ENCODE results near the gene CRABP2. TPM values are rescaled to one million over a fixed set of nuclear protein-coding genes. Genes with fewer than 3 reads are reported as not detected.

CRABP2 gene
- total and polyA plus RNA-seq, 2 donors (not counting 3 experiments of a cell fraction or from before 2014, with no cell fraction given), result 0.32 to 1.0 TPM

- ChIA-PET CTCF (interaction anchor here (0.8 to 11.2 kb wide), 7 partner anchors 15 to 142 kb away, joined by 3 to 138 read pairs (median 4); partner anchors contain the start of gene NTRK1), POLR2A (no interaction called here)
- dilution Hi-C loops (cut with MboI; ENCODE audit: extremely low pct_ligation_motif_present, low sequenced_read_pairs), result no loop called here
- H3K27me3 ChIP-seq (ENCODE audit: control insufficient read depth in 2 of 2, insufficient read depth in 2 of 2, low read length in 2 of 2), result no peaks in the 10 kb centered on the region
- TF ChIP-seq CTCF (IDR thresholded peaks at IDR 0.05; ENCODE audit: extremely low read depth in 1 of 2, insufficient read depth in 1 of 2, low read depth in 1 of 2, low read length in 2 of 2) (no peak), POLR2AphosphoS5 (IDR thresholded peaks at IDR 0.05; ENCODE audit: insufficient read depth, low read depth, low read length) (no peak), GATA2 (IDR thresholded peaks at IDR 0.05; ENCODE audit: insufficient read depth, insufficient read length, low read depth, low read length) (no peak), FOS (IDR thresholded peaks at IDR 0.05; ENCODE audit: borderline replicate concordance, insufficient read depth, low read length) (no peak), JUN (IDR thresholded peaks at IDR 0.05; ENCODE audit: borderline replicate concordance, insufficient read depth, insufficient read length, low read depth) (no peak), EZH2 (IDR thresholded peaks at IDR 0.05; ENCODE audit: borderline replicate concordance, low read depth, low read length, severe bottlenecking) (no peak), MYC (IDR thresholded peaks at IDR 0.05; ENCODE audit: low read depth, low read length) (no peak), MAX (IDR thresholded peaks at IDR 0.05; ENCODE audit: insufficient read depth, insufficient read length) (no peak), POLR2A (IDR thresholded peaks at IDR 0.05; ENCODE audit: low read depth, low read length) (no peak)
- no peaks in the 10 kb centered on the region for H3K9me3 ChIP-seq (replicated peaks; ENCODE audit: control insufficient read depth, insufficient read depth, low read length)
- H3K4me3 ChIP-seq (replicated peaks in 1 of 3; ENCODE audit: insufficient read depth in 1 of 3, low read depth in 1 of 3, low read length in 3 of 3), result no peak overlapping the region
- DNase-seq (ENCODE audit: low read depth, low spot score) (no peak), FAIRE-seq (peak; percentile 15)
- H2AFZ ChIP-seq (ENCODE audit: low read depth, low read length), result no peak overlapping the region
- peaks cover 10 to 23% of the 10 kb centered on the region in 2 experiments for H3K36me3 ChIP-seq (ENCODE audit: control insufficient read depth in 2 of 2, extremely low read depth in 1 of 2, insufficient read depth in 2 of 2, low read length in 2 of 2)
- BruUV-seq (replicated peaks), result no TSS peak
- no peak overlapping the region for H3K4me2 ChIP-seq (ENCODE audit: insufficient read depth, low read length)
- H3K4me1 ChIP-seq (ENCODE audit: control insufficient read depth, extremely low read depth, insufficient read depth, low read length), result peaks cover 16% of the 10 kb centered on the region
- no peaks in the 10 kb centered on the region for H3K9me1 ChIP-seq (replicated peaks; ENCODE audit: control insufficient read depth, extremely low read depth, insufficient read depth, low read length)
- peaks cover 7% of the 10 kb centered on the region for H4K20me1 ChIP-seq (replicated peaks; ENCODE audit: control insufficient read depth, extremely low read depth, insufficient read depth, low read length)
- H3K79me2 ChIP-seq (ENCODE audit: control insufficient read depth, insufficient read depth, low read length), result peaks cover 38% of the 10 kb centered on the region
- H3K9ac ChIP-seq (replicated peaks; ENCODE audit: extremely low read depth, insufficient read depth, low read length), result no peak overlapping the region
- H3K27ac ChIP-seq (ENCODE audit: insufficient read depth, low read depth, low read length), result no peak overlapping the region
- intact Hi-C loops (cut with micrococcal nuclease), result no loop called here
Measured at GRCh38 chr1:156721535-156721934, 16.2 kb upstream of the CRABP2 start.

Data from endothelial cell of umbilical vein (primary cell).